Ecto neural progenitor cell (in vitro differentiated cells): ENCODE results near the gene SDF4.

Experiments
- DNase-seq: peaks from one replicate; pipeline ENCODE4 v3.0.0-alpha.2; 2018; ENCODE audit warnings: low spot score

Gene SDF4

GRCh38 chr1:1177452-1178206, 54.2 kb downstream of the SDF4 start:
- peak; percentile 43 for DNase-seq

DNA sequence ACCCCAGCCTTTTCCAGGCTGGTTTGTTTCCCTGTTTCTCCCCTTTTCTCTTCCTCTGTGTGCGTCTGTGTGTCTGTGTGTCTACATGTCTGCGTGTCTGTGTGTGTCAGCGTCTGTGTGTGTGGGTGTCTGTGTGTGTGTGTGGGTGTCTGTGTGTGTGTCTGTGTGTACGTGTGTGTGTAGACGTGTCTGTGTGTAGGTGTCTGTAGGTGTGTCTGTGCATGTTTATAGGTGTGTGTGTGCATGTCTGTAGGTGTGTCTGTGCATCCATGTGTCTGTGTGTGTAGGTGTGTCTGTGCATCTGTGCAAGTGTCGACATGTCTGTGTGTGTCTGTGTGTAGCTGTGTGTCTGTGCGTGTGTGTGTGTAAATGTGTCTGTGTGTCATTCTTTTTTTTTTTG, 54.9 kb downstream of the SDF4 start:
- DNase-seq = no peak

GRCh38 chr1:1176063-1176761, 55.6 kb downstream of the SDF4 start:
- DNase-seq = peak; percentile 45

- DNase-seq = peak; percentile 44
Observed at GRCh38 chr1:1175221-1176062, 56.4 kb downstream of the SDF4 start.

DNA sequence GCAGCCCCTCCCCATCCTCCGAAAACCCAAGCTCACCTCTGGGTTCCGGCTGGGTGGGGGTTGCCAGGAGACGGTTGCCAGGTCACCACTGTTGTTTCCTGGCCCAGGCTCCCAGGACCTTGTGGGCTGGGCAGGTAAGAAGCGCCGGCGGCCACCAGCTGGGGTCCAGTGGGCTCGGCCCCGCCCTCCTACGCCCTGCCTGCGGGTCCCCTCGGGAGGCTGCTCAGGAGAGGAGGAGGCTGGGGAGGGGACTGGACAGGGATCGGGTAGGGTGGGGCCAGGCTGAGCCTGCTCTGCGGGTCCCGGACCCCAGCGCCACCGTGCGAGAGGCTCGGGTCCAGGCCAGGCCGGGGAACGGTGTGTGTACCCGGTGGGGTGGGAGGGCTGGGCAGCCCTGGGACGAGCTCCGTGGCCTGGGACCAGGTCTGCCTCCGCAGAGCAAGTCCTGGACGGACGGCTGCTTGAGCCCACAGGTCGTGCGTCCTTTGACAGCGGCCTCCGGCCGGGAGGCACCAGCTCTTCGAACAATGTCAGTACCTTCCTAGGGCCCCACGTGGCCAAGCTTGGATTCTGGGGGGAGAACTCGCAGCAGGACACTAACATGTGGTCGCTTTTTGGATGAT, 57.9 kb downstream of the SDF4 start, which contains the start of gene TTLL10:
Gene TTLL10 (plus strand): TSS at position 88 of the 623 bp plus-strand sequence. CDS start 5,336 bp downstream, outside the sequence.
- DNase-seq = peak; percentile 79

GRCh38 chr1:1173061-1173792, 58.6 kb downstream of the SDF4 start:
- peak; percentile 44 for DNase-seq

DNA sequence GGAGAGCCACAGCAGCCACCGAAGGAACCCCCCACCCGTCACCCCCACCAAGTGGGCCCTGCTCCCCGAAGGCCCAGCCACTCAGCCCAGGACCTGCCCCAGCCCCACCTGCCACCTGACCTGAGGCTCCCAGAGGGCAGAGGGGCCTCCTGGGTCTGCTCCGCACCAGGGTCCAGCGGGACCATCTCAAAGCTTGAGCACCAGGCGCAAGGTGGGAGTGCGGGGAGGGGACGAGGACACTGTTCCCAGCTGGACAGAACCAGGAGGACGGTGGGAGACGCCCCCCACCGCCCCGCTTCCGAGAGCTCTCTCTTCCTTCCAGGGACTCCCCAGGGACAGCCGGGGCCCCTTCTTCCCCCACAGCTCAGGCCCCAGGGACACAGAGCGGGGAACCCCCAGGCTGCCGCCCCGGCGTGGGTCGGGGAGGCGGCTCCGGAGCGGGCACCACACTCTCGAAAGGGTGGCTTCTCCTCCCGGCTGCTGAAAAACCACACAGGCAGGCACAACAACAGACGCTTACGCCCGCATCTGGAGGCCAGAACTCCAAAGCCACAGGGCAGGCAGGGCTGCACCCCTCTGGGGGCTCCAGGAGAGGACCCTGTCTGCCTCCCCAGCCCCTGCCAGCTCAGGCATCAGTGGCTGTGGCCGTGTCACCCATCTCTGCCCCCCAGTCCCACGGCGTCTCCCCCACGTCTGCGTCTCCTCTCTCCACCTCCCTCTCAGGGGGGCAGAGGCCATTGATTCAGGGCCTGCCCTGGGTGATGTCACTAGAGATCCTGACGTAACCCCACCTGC, 60.1 kb downstream of the SDF4 start:
- DNase-seq = peak; percentile 47

DNA sequence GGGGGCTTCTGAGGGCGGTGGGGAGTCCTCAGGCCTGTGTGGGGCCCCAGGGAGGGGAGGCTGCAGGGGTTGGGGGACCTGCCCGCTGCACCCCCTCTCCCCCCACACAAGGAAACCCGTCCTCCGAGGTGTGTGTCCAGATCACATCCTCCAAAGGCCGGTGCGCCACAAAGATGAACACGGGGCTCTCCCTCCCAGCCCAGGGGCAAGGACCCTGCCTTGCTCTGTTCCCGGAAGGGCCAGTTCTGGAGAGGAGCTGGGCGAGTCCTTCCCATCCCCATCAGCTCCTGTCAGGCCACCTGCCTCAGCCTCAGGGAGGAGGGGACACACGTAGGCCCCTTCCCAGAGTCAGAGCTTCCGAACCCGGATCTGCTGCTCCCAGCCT, 60.6 kb downstream of the SDF4 start:
- DNase-seq = peak; percentile 43

DNA sequence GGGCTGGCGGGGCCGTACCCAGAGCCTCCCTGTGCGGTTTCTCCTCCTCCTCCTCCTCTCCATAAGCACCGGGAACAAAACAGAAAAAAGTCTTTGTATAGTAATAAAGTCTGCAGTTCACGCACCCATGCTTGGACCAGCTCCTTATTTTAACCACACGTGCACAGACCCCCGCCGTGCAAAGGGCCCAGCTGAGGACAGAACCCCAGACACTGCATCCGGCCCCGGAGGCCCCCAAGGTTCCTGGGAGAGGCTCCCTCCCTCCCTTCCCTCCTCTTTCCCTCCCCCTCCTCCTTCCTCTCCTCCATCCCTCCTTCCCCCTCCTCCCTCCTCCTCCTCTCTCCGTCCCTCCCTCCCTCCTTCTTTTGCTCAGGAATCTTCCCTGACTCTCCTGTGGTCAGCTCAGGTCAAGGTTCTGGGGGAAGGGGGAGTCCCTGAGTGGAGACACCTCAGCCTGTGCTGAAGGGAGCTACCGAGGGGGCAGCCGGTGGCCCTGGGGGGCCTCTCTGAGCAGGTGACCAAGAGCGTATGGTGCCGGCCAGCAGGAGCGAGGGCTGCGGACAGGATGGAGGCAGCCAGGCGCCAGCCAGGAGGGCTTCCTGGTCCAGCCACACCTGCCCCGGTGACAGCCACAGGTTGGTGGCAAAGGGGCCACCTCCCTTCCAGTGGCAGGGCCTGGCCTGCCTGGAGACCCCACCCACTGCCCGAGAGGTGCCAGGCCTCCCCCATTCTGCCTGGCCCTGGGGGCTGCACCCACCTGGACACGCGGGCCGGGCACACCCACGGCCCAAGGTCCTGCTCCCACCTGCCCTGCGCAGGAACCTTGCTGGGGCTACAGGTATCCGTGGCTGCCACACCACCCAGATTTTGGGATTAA, 61.3 kb downstream of the SDF4 start:
- DNase-seq = peak; percentile 48

DNA sequence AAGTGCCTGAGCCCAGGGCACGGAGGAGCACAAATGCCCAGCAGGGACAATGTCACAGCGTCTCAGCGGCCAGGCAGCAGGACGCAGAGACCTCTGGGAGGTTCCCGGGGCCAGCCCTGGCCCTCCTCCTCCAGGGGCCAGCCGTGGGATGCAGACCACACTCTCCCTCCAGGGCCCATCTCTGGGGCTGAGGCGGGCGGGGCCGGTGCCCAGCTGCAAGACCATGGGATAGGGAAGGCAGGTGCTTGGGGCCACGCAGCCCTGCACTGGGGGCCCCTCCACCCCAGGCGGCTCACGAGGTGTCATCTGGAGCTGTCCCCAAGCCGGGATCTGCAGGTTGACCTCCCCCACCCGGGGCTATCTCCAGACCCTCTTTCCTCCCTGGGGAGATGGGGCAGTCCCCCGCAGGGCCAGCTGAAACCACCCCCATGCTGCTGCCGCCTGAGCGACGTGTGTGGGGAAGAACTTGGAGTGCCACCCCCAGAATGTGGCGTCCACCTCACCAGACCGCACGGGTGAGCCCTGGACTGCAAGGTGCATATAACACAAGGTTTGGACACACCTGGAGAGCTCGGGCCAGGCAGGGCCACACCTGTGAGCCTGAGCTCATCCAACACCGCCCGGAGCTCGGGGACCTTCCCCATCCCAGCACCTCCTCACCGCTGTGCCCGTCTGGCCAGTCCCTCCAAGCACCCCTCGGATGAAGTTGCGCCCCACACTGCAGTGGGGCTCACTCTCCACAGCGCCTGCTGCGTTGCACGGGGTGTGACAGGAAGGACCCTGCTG, 62.2 kb downstream of the SDF4 start:
- peak; percentile 43 for DNase-seq

DNA sequence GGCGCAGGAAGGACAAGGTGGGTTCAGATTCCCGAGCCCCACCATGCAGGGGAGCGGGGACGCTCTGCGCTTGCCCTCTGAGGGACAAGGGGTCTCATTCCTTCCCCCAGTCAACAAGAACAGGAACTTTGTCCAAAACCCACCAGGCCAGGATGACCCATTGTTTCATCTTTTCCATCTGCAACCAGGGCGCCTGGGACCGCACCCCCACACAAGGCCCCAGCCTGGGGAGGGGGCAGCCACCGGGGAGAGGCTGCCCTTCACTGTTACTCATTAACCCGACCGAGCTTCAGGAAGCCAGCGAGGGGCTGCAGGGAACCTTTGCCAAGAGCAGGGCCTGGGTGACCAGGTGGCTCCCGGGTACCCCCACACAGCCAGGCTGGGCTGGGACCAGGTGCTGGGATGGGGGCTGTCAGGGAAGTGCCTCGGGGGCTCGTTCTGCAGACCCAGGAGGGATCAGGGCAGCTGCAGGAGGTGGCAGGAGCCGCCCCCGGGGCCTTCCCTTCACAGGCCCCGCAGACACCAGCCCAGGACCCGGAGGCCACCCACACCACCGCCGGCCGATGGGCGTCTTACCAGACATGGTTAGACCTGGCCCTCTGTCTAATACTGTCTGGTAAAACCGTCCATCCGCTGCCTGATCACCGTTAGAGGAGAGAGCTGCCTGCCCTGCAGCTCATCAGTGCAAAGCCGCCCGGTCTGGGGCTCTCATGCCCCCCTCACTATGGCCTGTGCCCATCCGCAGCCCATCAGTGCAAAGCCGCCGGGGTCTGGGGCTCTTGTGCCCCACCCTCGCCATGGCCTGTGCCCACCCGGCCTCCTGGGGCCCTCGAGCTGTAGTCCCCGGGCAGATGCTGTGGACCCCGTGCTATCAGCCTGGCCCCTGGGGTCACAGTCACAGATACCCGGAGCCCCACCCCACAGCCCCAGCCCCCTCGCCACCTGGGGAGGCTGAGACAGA, 63.1 kb downstream of the SDF4 start:
- no peak for DNase-seq

GRCh38 chr1:1167841-1168450, 63.9 kb downstream of the SDF4 start:
- DNase-seq = no peak

GRCh38 chr1:1167398-1167821, 64.4 kb downstream of the SDF4 start:
- DNase-seq = no peak
